HUES6 (cell line): ENCODE data around the gene OSBPL6.
"Not testable (repeated sequence)": the region's sequence is repeated elsewhere in the genome, so short reads cannot be mapped to it uniquely, and the experiment has no call there.

Experiments
- H3K27ac ChIP-seq: 2 replicates; pipeline ENCODE4 v1.7.0; 2013; ENCODE audit warnings: low read depth, mild to moderate bottlenecking, low read length, inconsistent platforms
- H3K27me3 ChIP-seq: 2 replicates; pipeline ENCODE4 v1.6.1; 2013; ENCODE audit warnings: low read length; ENCODE audit not compliant: control insufficient read depth, insufficient read depth
- H3K36me3 ChIP-seq: 2 replicates; pipeline ENCODE4 v1.6.1; 2013; ENCODE audit warnings: low read length; ENCODE audit not compliant: control insufficient read depth, insufficient read depth
- H3K4me1 ChIP-seq: 2 replicates; pipeline ENCODE4 v1.6.1; 2013; ENCODE audit warnings: low read length; ENCODE audit not compliant: control insufficient read depth, insufficient read depth
- H3K4me3 ChIP-seq: 2 replicates; pipeline ENCODE4 v1.5.1; 2013; ENCODE audit warnings: low read depth, low read length
- H3K9ac ChIP-seq: one replicate; pipeline ENCODE4 v1.6.1; 2013; ENCODE audit warnings: mild to moderate bottlenecking, low read length
- H3K9me3 ChIP-seq: 2 replicates; pipeline ENCODE4 v1.6.1; 2013; ENCODE audit warnings: low read depth, low read length; ENCODE audit not compliant: control insufficient read depth, insufficient read depth

The OSBPL6 gene

GRCh38 chr2:178173657-178174056 is 20.7 kb upstream of the OSBPL6 start:
- Histone ChIP-seq H3K27ac (no peak overlapping the region), H3K4me1 (no peaks in the 10 kb centered on the region), H3K9me3 (no peaks in the 10 kb centered on the region), H3K27me3 (no peaks in the 10 kb centered on the region), H3K9ac (no peak overlapping the region), H3K4me3 (no peak overlapping the region), H3K36me3 (no peaks in the 10 kb centered on the region)

GRCh38 chr2:178177066-178177679 is 17.1 kb upstream of the OSBPL6 start:
- Histone ChIP-seq H3K36me3 (no peaks in the 10 kb centered on the region), H3K9me3 (no peaks in the 10 kb centered on the region), H3K27ac (no peak overlapping the region), H3K4me3 (no peak overlapping the region), H3K9ac (no peak overlapping the region), H3K4me1 (no peaks in the 10 kb centered on the region), H3K27me3 (no peaks in the 10 kb centered on the region)

- H3K36me3 ChIP-seq, H3K9ac ChIP-seq, H3K9me3 ChIP-seq, H3K27me3 ChIP-seq, H3K4me1 ChIP-seq, H3K27ac ChIP-seq, H3K4me3 ChIP-seq: not testable (repeated sequence)
Measured at GRCh38 chr2:178180648-178181047, 13.7 kb upstream of the OSBPL6 start.

- Histone ChIP-seq H3K27ac (no peak overlapping the region), H3K9me3 (no peaks in the 10 kb centered on the region), H3K27me3 (peaks cover 20% of the 10 kb centered on the region), H3K9ac (no peak overlapping the region), H3K4me3 (no peak overlapping the region), H3K36me3 (no peaks in the 10 kb centered on the region), H3K4me1 (peaks cover 4% of the 10 kb centered on the region; the same call in 1 of the 2 replicates)
Measured at GRCh38 chr2:178187861-178188260, 6.5 kb upstream of the OSBPL6 start.

GRCh38 chr2:178188466-178188865 is 5.8 kb upstream of the OSBPL6 start:
- peaks cover 26% of the 10 kb centered on the region for H3K27me3 ChIP-seq
- peaks cover 4% of the 10 kb centered on the region for H3K4me1 ChIP-seq
- no peaks in the 10 kb centered on the region for H3K36me3 ChIP-seq
- no peak overlapping the region for H3K27ac ChIP-seq
- H3K4me3 ChIP-seq: no peak overlapping the region
- no peak overlapping the region for H3K9ac ChIP-seq
- H3K9me3 ChIP-seq: no peaks in the 10 kb centered on the region

GRCh38 chr2:178191004-178191508 is 3.3 kb upstream of the OSBPL6 start:
- no peak overlapping the region for H3K9ac ChIP-seq
- H3K36me3 ChIP-seq: no peaks in the 10 kb centered on the region
- no peaks in the 10 kb centered on the region for H3K9me3 ChIP-seq
- no peak overlapping the region for H3K27ac ChIP-seq
- H3K27me3 ChIP-seq: peaks cover 36% of the 10 kb centered on the region
- peaks cover 4% of the 10 kb centered on the region for H3K4me1 ChIP-seq
- H3K4me3 ChIP-seq: no peak overlapping the region

- H3K27ac ChIP-seq: no peak overlapping the region
- peaks cover 4% of the 10 kb centered on the region for H3K4me1 ChIP-seq
- H3K36me3 ChIP-seq: no peaks in the 10 kb centered on the region
- H3K27me3 ChIP-seq: peaks cover 36% of the 10 kb centered on the region
- H3K9ac ChIP-seq: no peak overlapping the region
- H3K9me3 ChIP-seq: no peaks in the 10 kb centered on the region
- H3K4me3 ChIP-seq: no peak overlapping the region
Measured at GRCh38 chr2:178191511-178191910, 2.8 kb upstream of the OSBPL6 start.

GRCh38 chr2:178193496-178193822 is 853 bp upstream of the OSBPL6 start:
- Histone ChIP-seq H3K4me1 (peaks cover 4% of the 10 kb centered on the region), H3K9me3 (no peaks in the 10 kb centered on the region), H3K9ac (peak overlapping the region; percentile 65), H3K4me3 (peak overlapping the region; percentile 84), H3K27ac (no peak overlapping the region), H3K27me3 (peaks cover 36% of the 10 kb centered on the region), H3K36me3 (no peaks in the 10 kb centered on the region)

GRCh38 chr2:178194600-178195389 is 483 bp downstream of the OSBPL6 start:
- peak overlapping the region; percentile 84 for H3K4me3 ChIP-seq
- H3K9me3 ChIP-seq: no peaks in the 10 kb centered on the region
- H3K27me3 ChIP-seq: peaks cover 36% of the 10 kb centered on the region
- no peak overlapping the region; the same call in 1 of the 2 replicates for H3K27ac ChIP-seq
- H3K36me3 ChIP-seq: no peaks in the 10 kb centered on the region
- H3K9ac ChIP-seq: peak overlapping the region; percentile 65
- H3K4me1 ChIP-seq: peaks cover 4% of the 10 kb centered on the region

GRCh38 chr2:178195390-178196166 is 1.3 kb downstream of the OSBPL6 start:
- Histone ChIP-seq H3K4me3 (peak overlapping the region; percentile 84), H3K4me1 (peaks cover 4% of the 10 kb centered on the region), H3K27me3 (peaks cover 36% of the 10 kb centered on the region), H3K27ac (no peak overlapping the region), H3K36me3 (no peaks in the 10 kb centered on the region), H3K9me3 (no peaks in the 10 kb centered on the region), H3K9ac (peak overlapping the region; percentile 65)

- H3K36me3 ChIP-seq: no peaks in the 10 kb centered on the region
- no peaks in the 10 kb centered on the region for H3K9me3 ChIP-seq
- H3K27me3 ChIP-seq: peaks cover 17% of the 10 kb centered on the region
- H3K4me3 ChIP-seq: no peak overlapping the region
- no peak overlapping the region for H3K27ac ChIP-seq
- H3K9ac ChIP-seq: no peak overlapping the region
- no peaks in the 10 kb centered on the region; the same call in none of the 2 replicates for H3K4me1 ChIP-seq
Measured at GRCh38 chr2:178197791-178198190, 3.5 kb downstream of the OSBPL6 start.
